SK-N-SH (cell line): Measurements from ENCODE around the gene PHF20. TPM values are rescaled to one million over a fixed set of nuclear protein-coding genes. Genes with fewer than 3 reads are reported as not detected.

Source experiments
- CTCF ChIA-PET: fragments of 300-600, 350-600 bp; formaldehyde crosslinking; extraction: SDS; loops from one replicate; lab custom pipeline; 2021; lab: Yijun Ruan, JAX
- POLR2A ChIA-PET: fragments of 350-600 bp; sonication (Branson Sonifier 250); formaldehyde crosslinking; extraction: SDS; loops from one replicate; lab custom pipeline; 2020; ENCODE audit warnings: antibody characterized with exemption, inconsistent platforms; lab: Yijun Ruan, JAX
- DNase-seq: peaks from one replicate; pipeline ENCODE4 v3.0.0; 2012
- H2AFZ ChIP-seq: fragments of 200-600 bp; sonication (generic); 2 replicates; pipeline ENCODE4 v1.8.1; 2016; ENCODE audit warnings: antibody characterized with exemption, mild to moderate bottlenecking, low read depth
- H3F3A ChIP-seq: fragments of 200-600 bp; sonication (generic); replicated peaks from 2 replicates; pipeline ENCODE3; 2016; ENCODE audit warnings: antibody characterized with exemption, mild to moderate bottlenecking; ENCODE audit not compliant: insufficient read depth
- H3K27ac ChIP-seq, 2 experiments: fragments of 200-500 bp in 1 of 2; fragments of 200-600 bp in 1 of 2; sonication (Bioruptor generic) in 1 of 2; sonication (generic), shearing (Covaris generic) in 1 of 2; 2 replicates each; pipeline versions ENCODE4 v1.5.1 to v1.6.1; 2014 to 2016; ENCODE audit warnings: low read depth in 2 of 2, inconsistent platforms in 1 of 2, low read length in 1 of 2, mild to moderate bottlenecking in 1 of 2, mixed read lengths in 1 of 2
- H3K27me3 ChIP-seq: fragments of 200-600 bp; sonication (generic), shearing (Covaris generic); 2 replicates; pipeline ENCODE4 v1.6.1; 2016; ENCODE audit warnings: mixed run types; ENCODE audit not compliant: insufficient read depth
- H3K36me3 ChIP-seq, 2 experiments: fragments of 200-500 bp in 1 of 2; fragments of 200-600 bp in 1 of 2; sonication (Bioruptor generic) in 1 of 2; sonication (generic) in 1 of 2; replicated peaks in 1 of 2; 2 replicates each; pipeline versions ENCODE3 to v1.5.1; 2014 to 2016; ENCODE audit warnings: low read length in 1 of 2, mild to moderate bottlenecking in 1 of 2; ENCODE audit not compliant: insufficient read depth in 2 of 2, control insufficient read depth in 1 of 2
- H3K4me1 ChIP-seq, 2 experiments: fragments of 200-500 bp in 1 of 2; fragments of 200-600 bp in 1 of 2; sonication (Bioruptor generic) in 1 of 2; sonication (generic), shearing (Covaris generic) in 1 of 2; 2 replicates each; pipeline versions ENCODE4 v1.5.1 to v1.6.1; 2014 to 2016; ENCODE audit warnings: low read depth in 1 of 2, low read length in 1 of 2, mixed run types in 1 of 2; ENCODE audit not compliant: insufficient read depth in 2 of 2, control insufficient read depth in 1 of 2
- H3K4me2 ChIP-seq: fragments of 200-600 bp; sonication (generic), shearing (Covaris generic); 2 replicates; pipeline ENCODE4 v1.6.1; 2017; ENCODE audit warnings: mixed run types
- H3K4me3 ChIP-seq, 2 experiments: fragments of 200-500 bp in 1 of 2; fragments of 200-600 bp in 1 of 2; sonication (Bioruptor generic) in 1 of 2; sonication (generic), shearing (Covaris generic) in 1 of 2; 2 replicates each; pipeline versions ENCODE4 v1.5.1 to v1.8.1; 2014 to 2016; ENCODE audit warnings: low read depth in 2 of 2, inconsistent platforms in 1 of 2, low read length in 1 of 2, mild to moderate bottlenecking in 1 of 2, mixed read lengths in 1 of 2, moderate library complexity in 1 of 2
- H3K79me2 ChIP-seq: fragments of 200-600 bp; sonication (generic); 2 replicates; pipeline ENCODE4 v1.8.1; 2017; ENCODE audit warnings: mild to moderate bottlenecking; ENCODE audit not compliant: insufficient read depth
- H3K9ac ChIP-seq: fragments of 200-600 bp; sonication (generic); 2 replicates; pipeline ENCODE4 v1.6.1; 2017; ENCODE audit warnings: mixed run types
- H3K9me2 ChIP-seq: fragments of 200-600 bp; sonication (generic); 2 replicates; pipeline ENCODE4 v1.6.1; 2017; ENCODE audit warnings: mixed run types
- H3K9me3 ChIP-seq: fragments of 200-600 bp; sonication (generic); 2 replicates; pipeline ENCODE4 v1.6.1; 2017; ENCODE audit warnings: mixed run types, mild to moderate bottlenecking, moderate library complexity
- H4K20me1 ChIP-seq: fragments of 200-600 bp; sonication (generic); 2 replicates; pipeline ENCODE4 v1.6.1; 2017; ENCODE audit warnings: mild to moderate bottlenecking, mixed run types; ENCODE audit not compliant: insufficient read depth
- MXI1 ChIP-seq: IDR thresholded peaks from 2 replicates; pipeline ENCODE4 v1.6.1; 2012; ENCODE audit warnings: mild to moderate bottlenecking, low read depth, low read length, improper control_type of control experiment
- NFIC ChIP-seq: IDR thresholded peaks from 2 replicates; pipeline ENCODE4 v1.4.0; 2012; ENCODE audit warnings: borderline replicate concordance
- PBX3 ChIP-seq: IDR thresholded peaks from 2 replicates; pipeline ENCODE4; 2012
- TAF1 ChIP-seq: IDR thresholded peaks from 2 replicates; pipeline ENCODE4 v1.6.1; 2012; ENCODE audit warnings: low read depth, mild to moderate bottlenecking, low read length, moderate library complexity, borderline replicate concordance
- TCF12 ChIP-seq: IDR thresholded peaks from 2 replicates; pipeline ENCODE4 v1.4.0; 2012
- ZBTB33 ChIP-seq: IDR thresholded peaks from 2 replicates; pipeline ENCODE4 v1.4.0; 2012; ENCODE audit warnings: low read depth, borderline replicate concordance
- WGBS: methylation state at CpG from one replicate; pipeline ENCODE4 v1.1.6; 2017; ENCODE audit warnings: low lambda C conversion rate; 5-methylcytosine and 5-hydroxymethylcytosine counted together
- polyA plus RNA-seq, 3 experiments: library from polyadenylated mRNA; depleted of rRNA; stranded (reverse); fragments of >200 nt; gene quantifications; 2 replicates each; pipeline ENCODE4 v1.2.3, GENCODE V29; 2012

PHF20 gene
- polyA plus RNA-seq, 1 of the 3 experiments (the other 2 are of a cell fraction), result 23.8 TPM

GRCh38 chr20:35870541-35871258, 98.9 kb downstream of the PHF20 start:
- Histone ChIP-seq H3K4me3 (peak overlapping the region; percentile 27 to 60; a peak in 3 of 4 replicates), H3K79me2 (peaks cover 31% of the 10 kb centered on the region), H3K4me2 (peak overlapping the region; percentile 76), H3K36me3 (peaks cover 0 to 8% of the 10 kb centered on the region in 2 experiments), H2AFZ (peak overlapping the region; percentile 79; the same call in 1 of the 2 replicates), H3K9ac (peak overlapping the region; percentile 77), H3K9me3 (no peaks in the 10 kb centered on the region), H3K4me1 (peaks cover 7 to 33% of the 10 kb centered on the region in 2 experiments), H3K27me3 (no peaks in the 10 kb centered on the region), H4K20me1 (no peaks in the 10 kb centered on the region), H3K9me2 (no peaks in the 10 kb centered on the region), H3K27ac (peak overlapping the region; percentile 81 to 99), H3F3A (peaks cover 51% of the 10 kb centered on the region)
- 60% methylated on average over 7 of the region's 7 CpGs for WGBS
- CTCF ChIA-PET, result no interaction called here
- POLR2A ChIA-PET, result no interaction called here
- DNase-seq, result no peak
- TF ChIP-seq ZBTB33 (no peak), TCF12 (peak; percentile 19; the same call in 1 of the 2 replicates)

GRCh38 chr20:35871259-35871771, 99.5 kb downstream of the PHF20 start:
- H3K9me2 ChIP-seq, result no peaks in the 10 kb centered on the region
- TF ChIP-seq MXI1, result no peak
- TF ChIP-seq TAF1, result peak; percentile 23; the same call in 1 of the 2 replicates
- peak; percentile 16; the same call in 1 of the 2 replicates for TF ChIP-seq PBX3
- peak; percentile 64 for TF ChIP-seq NFIC
- peak overlapping the region; percentile 77 for H3K9ac ChIP-seq
- ChIA-PET CTCF (no interaction called here), POLR2A (no interaction called here)
- H3K4me2 ChIP-seq, result peak overlapping the region; percentile 76
- H3K4me3 ChIP-seq, result peak overlapping the region; percentile 27 to 60; a peak in 3 of 4 replicates
- peak overlapping the region; percentile 79 for H2AFZ ChIP-seq
- peaks cover 0 to 8% of the 10 kb centered on the region in 2 experiments for H3K36me3 ChIP-seq
- 4% methylated on average over 5 of the region's 5 CpGs for whole genome bisulfite sequencing
- H3K27ac ChIP-seq, result peak overlapping the region; percentile 81 to 99
- peaks cover 34% of the 10 kb centered on the region for H3K79me2 ChIP-seq
- DNase-seq, result peak; percentile 45
- peaks cover 55% of the 10 kb centered on the region for H3F3A ChIP-seq
- no peaks in the 10 kb centered on the region for H4K20me1 ChIP-seq
- peaks cover 7 to 33% of the 10 kb centered on the region in 2 experiments for H3K4me1 ChIP-seq
- no peaks in the 10 kb centered on the region for H3K9me3 ChIP-seq
- H3K27me3 ChIP-seq, result no peaks in the 10 kb centered on the region
